T-helper 2 cell (primary cell): Measurements from ENCODE around the gene FAM151A.

Experiments
- DNase-seq, 5 experiments: peaks; one replicate each; pipeline versions ENCODE4 v3.0.0 to v3.0.0-alpha.2; 2012 to 2022

The FAM151A gene

GRCh38 chr1:54575605-54576290, 47.6 kb downstream of the FAM151A start:
- no peak for DNase-seq

GRCh38 chr1:54575161-54575560, 48.2 kb downstream of the FAM151A start:
- no peak for DNase-seq

GRCh38 chr1:54574158-54574778, 49.1 kb downstream of the FAM151A start:
- no peak for DNase-seq

- no peak for DNase-seq
These were observed 50.8 kb downstream of the FAM151A start for GRCh38 chr1:54572542-54572850.

GRCh38 chr1:54571803-54572541, 51.4 kb downstream of the FAM151A start:
- no peak for DNase-seq

- no peak for DNase-seq
These were observed 52.0 kb downstream of the FAM151A start for GRCh38 chr1:54571326-54571725.

GRCh38 chr1:54570161-54570560, 53.2 kb downstream of the FAM151A start:
- no peak for DNase-seq

GRCh38 chr1:54569339-54569738, 54.0 kb downstream of the FAM151A start:
- DNase-seq, result no peak

- no peak for DNase-seq
These were observed 55.4 kb downstream of the FAM151A start for GRCh38 chr1:54567961-54568360.

- no peak for DNase-seq
These were observed 56.7 kb downstream of the FAM151A start for GRCh38 chr1:54566438-54567141.

GRCh38 chr1:54565113-54565501, 58.2 kb downstream of the FAM151A start:
- no peak for DNase-seq

GRCh38 chr1:54564312-54565112, 58.8 kb downstream of the FAM151A start:
- no peak for DNase-seq

GRCh38 chr1:54559771-54560231, 63.5 kb downstream of the FAM151A start:
- no peak for DNase-seq
